Endothelial cell (in vitro differentiated cells): ENCODE measurements around the gene RHOJ. TPM values are rescaled to one million over a fixed set of nuclear protein-coding genes. Genes with fewer than 3 reads are reported as not detected.

ENCODE experiments used
- DNase-seq: peaks from one replicate; pipeline ENCODE4 v3.0.0; 2021; ENCODE audit warnings: low spot score
- H3K27ac Mint-ChIP-seq: one replicate; pipeline ENCODE4 v1.8.0; 2021; ENCODE audit warnings: mixed read lengths, inconsistent platforms; ENCODE audit not compliant: unreplicated experiment
- H3K27me3 Mint-ChIP-seq: one replicate; pipeline ENCODE4 v1.8.0; 2021; ENCODE audit warnings: mild to moderate bottlenecking, moderate library complexity, mixed read lengths, inconsistent platforms; ENCODE audit not compliant: unreplicated experiment
- H3K36me3 Mint-ChIP-seq: one replicate; pipeline ENCODE4 v1.8.0; 2021; ENCODE audit warnings: mild to moderate bottlenecking, low read depth, mixed read lengths, inconsistent platforms; ENCODE audit not compliant: unreplicated experiment
- H3K4me1 Mint-ChIP-seq: one replicate; pipeline ENCODE4 v1.8.0; 2021; ENCODE audit warnings: mild to moderate bottlenecking, mixed read lengths, inconsistent platforms; ENCODE audit not compliant: unreplicated experiment
- H3K4me3 Mint-ChIP-seq: one replicate; pipeline ENCODE4 v1.8.0; 2021; ENCODE audit warnings: mild to moderate bottlenecking, mixed read lengths, inconsistent platforms; ENCODE audit not compliant: unreplicated experiment
- H3K9me3 Mint-ChIP-seq: one replicate; pipeline ENCODE4 v1.8.0; 2021; ENCODE audit warnings: mixed read lengths, inconsistent platforms; ENCODE audit not compliant: unreplicated experiment
- total RNA-seq: library from RNA; stranded (reverse); fragmentation: NEBNext Ultra II Directional; extraction: Animal tissue kit (Norgen Biotek cat#: 25700); gene quantifications from one replicate; pipeline ENCODE4 v1.2.1, GENCODE V29; 2021; ENCODE audit not compliant: unreplicated experiment
- TF ChIP-seq, protein P1 (sequence below): fragments of 200-600 bp; sonication (generic); IDR thresholded peaks from one replicate; pipeline ENCODE4 v1.5.0; 2021; ENCODE audit warnings: antibody characterized with exemption; ENCODE audit not compliant: unreplicated experiment

RHOJ gene
- total RNA-seq, 1 donor from 2014 or later, result 266 TPM

DNA sequence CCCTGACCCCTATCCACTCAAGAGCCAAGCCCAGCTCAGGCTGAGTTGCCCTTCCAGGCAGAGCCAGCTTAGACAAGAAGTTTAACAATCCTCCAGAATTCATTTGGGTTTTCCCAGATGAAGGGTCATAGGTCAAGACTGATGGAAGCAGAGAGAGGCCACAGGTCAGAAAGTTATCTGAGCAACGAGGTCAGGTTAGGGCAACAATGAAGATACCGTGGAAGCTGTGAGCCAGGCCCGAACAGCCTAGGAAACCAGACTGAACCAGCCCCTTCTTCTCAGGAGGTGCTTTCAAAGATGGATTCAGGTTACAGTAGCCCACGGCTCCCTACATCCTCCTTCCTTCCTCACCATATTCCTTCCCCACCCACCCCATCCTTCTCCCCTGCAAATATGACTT is 53.1 kb downstream of the RHOJ start:
- Mint-ChIP-seq H3K27me3 (peaks cover 8% of the 10 kb centered on the region), H3K27ac (no peak overlapping the region), H3K9me3 (no peaks in the 10 kb centered on the region), H3K4me1 (peaks cover 13% of the 10 kb centered on the region), H3K36me3 (peaks cover 32% of the 10 kb centered on the region), H3K4me3 (no peak overlapping the region)
- TF ChIP-seq, protein P1, sequence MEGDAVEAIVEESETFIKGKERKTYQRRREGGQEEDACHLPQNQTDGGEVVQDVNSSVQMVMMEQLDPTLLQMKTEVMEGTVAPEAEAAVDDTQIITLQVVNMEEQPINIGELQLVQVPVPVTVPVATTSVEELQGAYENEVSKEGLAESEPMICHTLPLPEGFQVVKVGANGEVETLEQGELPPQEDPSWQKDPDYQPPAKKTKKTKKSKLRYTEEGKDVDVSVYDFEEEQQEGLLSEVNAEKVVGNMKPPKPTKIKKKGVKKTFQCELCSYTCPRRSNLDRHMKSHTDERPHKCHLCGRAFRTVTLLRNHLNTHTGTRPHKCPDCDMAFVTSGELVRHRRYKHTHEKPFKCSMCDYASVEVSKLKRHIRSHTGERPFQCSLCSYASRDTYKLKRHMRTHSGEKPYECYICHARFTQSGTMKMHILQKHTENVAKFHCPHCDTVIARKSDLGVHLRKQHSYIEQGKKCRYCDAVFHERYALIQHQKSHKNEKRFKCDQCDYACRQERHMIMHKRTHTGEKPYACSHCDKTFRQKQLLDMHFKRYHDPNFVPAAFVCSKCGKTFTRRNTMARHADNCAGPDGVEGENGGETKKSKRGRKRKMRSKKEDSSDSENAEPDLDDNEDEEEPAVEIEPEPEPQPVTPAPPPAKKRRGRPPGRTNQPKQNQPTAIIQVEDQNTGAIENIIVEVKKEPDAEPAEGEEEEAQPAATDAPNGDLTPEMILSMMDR, result no peak
- no peak for DNase-seq

DNA sequence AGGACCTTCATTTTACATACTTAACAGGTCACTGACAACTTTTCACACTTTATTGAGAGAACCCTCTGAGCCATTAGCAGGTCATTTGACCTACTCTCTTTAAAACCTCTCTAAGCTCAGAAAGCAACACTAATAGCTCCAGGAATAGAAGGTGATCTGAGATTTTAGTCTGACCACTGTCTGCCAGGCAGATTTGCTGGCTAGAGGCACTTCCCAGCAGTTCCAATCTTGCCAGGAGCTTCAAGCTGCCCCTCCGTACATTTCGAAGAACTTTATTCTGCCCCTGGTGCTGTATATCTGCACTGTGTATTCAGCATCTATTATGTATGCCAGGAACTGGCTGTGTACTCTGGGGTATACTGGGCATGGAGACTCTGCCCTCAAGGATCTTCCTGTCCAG is 58.2 kb downstream of the RHOJ start:
- H3K4me1 Mint-ChIP-seq, result peaks cover 20% of the 10 kb centered on the region
- H3K36me3 Mint-ChIP-seq, result peaks cover 48% of the 10 kb centered on the region
- no peaks in the 10 kb centered on the region for H3K9me3 Mint-ChIP-seq
- DNase-seq, result no peak
- H3K4me3 Mint-ChIP-seq, result no peak overlapping the region
- TF ChIP-seq, protein P1, result no peak
- H3K27me3 Mint-ChIP-seq, result peaks cover 8% of the 10 kb centered on the region
- H3K27ac Mint-ChIP-seq, result no peak overlapping the region

DNA sequence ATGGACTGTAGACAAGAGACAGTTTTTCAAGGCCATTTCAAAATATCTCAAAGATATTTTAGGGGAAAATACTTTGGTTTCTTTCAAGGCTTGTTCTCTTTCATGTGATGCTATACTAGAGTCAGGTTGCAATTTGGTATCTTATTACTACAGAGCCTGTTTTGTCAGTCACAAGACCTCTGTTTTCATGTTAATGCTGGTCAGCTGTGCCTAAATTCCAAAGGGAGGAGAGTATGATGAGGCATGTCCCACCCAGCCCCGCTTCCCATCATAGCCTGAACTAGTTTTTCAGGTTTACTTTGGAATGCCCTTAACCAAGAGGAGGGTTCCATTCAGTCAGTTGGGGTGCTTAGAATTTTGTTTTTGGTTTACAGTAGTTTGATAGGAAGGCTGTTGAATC is 61.9 kb downstream of the RHOJ start:
- peaks cover 22% of the 10 kb centered on the region for H3K4me1 Mint-ChIP-seq
- TF ChIP-seq, protein P1, result no peak
- H3K27me3 Mint-ChIP-seq, result peaks cover 7% of the 10 kb centered on the region
- no peak for DNase-seq
- H3K27ac Mint-ChIP-seq, result peak overlapping the region; percentile 61
- H3K36me3 Mint-ChIP-seq, result peaks cover 62% of the 10 kb centered on the region
- H3K4me3 Mint-ChIP-seq, result no peak overlapping the region
- H3K9me3 Mint-ChIP-seq, result no peaks in the 10 kb centered on the region

DNA sequence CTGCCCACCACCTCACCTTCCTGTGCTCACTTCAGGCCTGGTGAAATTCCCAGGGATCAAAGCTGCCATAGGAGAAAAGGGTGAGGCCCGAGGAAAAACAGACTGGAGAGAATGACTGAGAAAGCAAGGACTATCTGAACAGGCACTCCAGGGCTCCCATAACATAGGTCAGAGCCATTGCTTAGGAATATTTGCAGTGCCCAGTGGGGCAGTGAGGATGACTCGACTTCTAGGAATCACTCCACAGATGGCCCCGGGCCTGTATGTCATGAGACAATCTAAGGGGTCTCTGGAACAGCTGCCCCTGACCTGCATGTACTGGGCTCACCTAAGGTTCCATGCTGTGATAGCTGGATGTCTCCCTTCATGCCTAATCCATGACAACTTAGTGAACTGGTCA is 62.9 kb downstream of the RHOJ start:
- peaks cover 20% of the 10 kb centered on the region for H3K4me1 Mint-ChIP-seq
- peaks cover 57% of the 10 kb centered on the region for H3K36me3 Mint-ChIP-seq
- DNase-seq, result no peak
- H3K9me3 Mint-ChIP-seq, result no peaks in the 10 kb centered on the region
- peak overlapping the region; percentile 61 for H3K27ac Mint-ChIP-seq
- TF ChIP-seq, protein P1, result no peak
- H3K4me3 Mint-ChIP-seq, result peak overlapping the region; percentile 28
- peaks cover 7% of the 10 kb centered on the region for H3K27me3 Mint-ChIP-seq

DNA sequence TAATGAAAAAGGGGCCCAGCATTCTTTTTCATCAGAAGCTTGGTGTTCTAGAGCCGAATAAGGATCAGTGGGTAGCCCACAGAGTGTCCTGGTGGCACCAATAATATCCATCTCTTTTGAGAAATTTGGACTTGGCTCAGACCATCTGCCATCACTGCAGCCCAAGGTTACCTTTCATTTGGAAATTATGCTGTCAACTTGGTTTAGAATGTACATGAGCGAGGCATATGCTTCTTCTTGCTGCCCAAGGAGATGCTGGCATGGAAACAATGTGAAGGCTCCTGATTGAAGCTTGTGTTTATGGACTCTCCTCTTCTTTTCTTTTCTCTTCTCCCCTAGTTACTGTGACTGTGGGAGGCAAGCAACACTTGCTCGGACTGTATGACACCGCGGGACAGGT is 64.5 kb downstream of the RHOJ start:
- TF ChIP-seq, protein P1, result no peak
- H3K27me3 Mint-ChIP-seq, result peaks cover 4% of the 10 kb centered on the region
- H3K27ac Mint-ChIP-seq, result no peak overlapping the region
- H3K36me3 Mint-ChIP-seq, result peaks cover 46% of the 10 kb centered on the region
- no peak for DNase-seq
- H3K4me1 Mint-ChIP-seq, result peaks cover 20% of the 10 kb centered on the region
- H3K9me3 Mint-ChIP-seq, result no peaks in the 10 kb centered on the region
- no peak overlapping the region for H3K4me3 Mint-ChIP-seq
